Measurements from ENCODE around the gene PDZD2.

Gene PDZD2

GRCh38 chr5:32157078-32157477, 518.1 kb downstream of the PDZD2 start:
- DNase-seq = no peak

GRCh38 chr5:32158679-32158975, 519.7 kb downstream of the PDZD2 start:
- no peak for DNase-seq

- DNase-seq = no peak
Observed at GRCh38 chr5:32159328-32160072, 520.6 kb downstream of the PDZD2 start.

GRCh38 chr5:32160228-32160627, 521.3 kb downstream of the PDZD2 start:
- no peak for DNase-seq
